ENCODE measurements around the gene IQSEC3. TPM values are rescaled to one million over a fixed set of nuclear protein-coding genes. Genes with fewer than 3 reads are reported as not detected.

The IQSEC3 gene
- total and polyA plus RNA-seq, 2 of the 13 experiments (the other 11 are each of a cell fraction or from before 2014, with no cell fraction given), result not detected

GRCh38 chr12:153080-153746 is 86.6 kb downstream of the IQSEC3 start (continued):
- TF ChIP-seq ZFAT (CRISPR knock-in tag; conservative IDR thresholded peaks at IDR 0.05), result no peak
- TF ChIP-seq TGIF2 (CRISPR knock-in tag; IDR thresholded peaks at IDR 0.05), result no peak
- no peak for TF ChIP-seq DNMT3B (CRISPR knock-in tag; conservative IDR thresholded peaks at IDR 0.05)
- no peak for TF ChIP-seq ZNF503 (CRISPR knock-in tag; IDR thresholded peaks at IDR 0.05)
- TF ChIP-seq HOXA5 (CRISPR knock-in tag; IDR thresholded peaks at IDR 0.05), result peak; percentile 66; the same call in 1 of the 2 replicates
- TF ChIP-seq KDM2A (CRISPR knock-in tag; IDR thresholded peaks at IDR 0.05; ENCODE audit: borderline replicate concordance, low read depth), result peak; percentile 75
- 0 out of 2 replicates have a peak, but pooled peaks have one; percentile 27 for TF ChIP-seq RXRA (CRISPR knock-in tag; IDR thresholded peaks at IDR 0.05)
- TF ChIP-seq SRSF4 (IDR thresholded peaks at IDR 0.05; ENCODE audit: low read depth, low read length, poor library complexity, severe bottlenecking), result no peak
- 0 out of 2 replicates have a peak, but pooled peaks have one; percentile 23 for TF ChIP-seq MEF2D (CRISPR knock-in tag; IDR thresholded peaks at IDR 0.05)
- TF ChIP-seq, protein P1, sequence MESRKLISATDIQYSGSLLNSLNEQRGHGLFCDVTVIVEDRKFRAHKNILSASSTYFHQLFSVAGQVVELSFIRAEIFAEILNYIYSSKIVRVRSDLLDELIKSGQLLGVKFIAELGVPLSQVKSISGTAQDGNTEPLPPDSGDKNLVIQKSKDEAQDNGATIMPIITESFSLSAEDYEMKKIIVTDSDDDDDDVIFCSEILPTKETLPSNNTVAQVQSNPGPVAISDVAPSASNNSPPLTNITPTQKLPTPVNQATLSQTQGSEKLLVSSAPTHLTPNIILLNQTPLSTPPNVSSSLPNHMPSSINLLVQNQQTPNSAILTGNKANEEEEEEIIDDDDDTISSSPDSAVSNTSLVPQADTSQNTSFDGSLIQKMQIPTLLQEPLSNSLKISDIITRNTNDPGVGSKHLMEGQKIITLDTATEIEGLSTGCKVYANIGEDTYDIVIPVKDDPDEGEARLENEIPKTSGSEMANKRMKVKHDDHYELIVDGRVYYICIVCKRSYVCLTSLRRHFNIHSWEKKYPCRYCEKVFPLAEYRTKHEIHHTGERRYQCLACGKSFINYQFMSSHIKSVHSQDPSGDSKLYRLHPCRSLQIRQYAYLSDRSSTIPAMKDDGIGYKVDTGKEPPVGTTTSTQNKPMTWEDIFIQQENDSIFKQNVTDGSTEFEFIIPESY (CRISPR knock-in tag; IDR thresholded peaks at IDR 0.05), result peak; percentile 66; the same call in 1 of the 2 replicates
- TF ChIP-seq, protein P2, sequence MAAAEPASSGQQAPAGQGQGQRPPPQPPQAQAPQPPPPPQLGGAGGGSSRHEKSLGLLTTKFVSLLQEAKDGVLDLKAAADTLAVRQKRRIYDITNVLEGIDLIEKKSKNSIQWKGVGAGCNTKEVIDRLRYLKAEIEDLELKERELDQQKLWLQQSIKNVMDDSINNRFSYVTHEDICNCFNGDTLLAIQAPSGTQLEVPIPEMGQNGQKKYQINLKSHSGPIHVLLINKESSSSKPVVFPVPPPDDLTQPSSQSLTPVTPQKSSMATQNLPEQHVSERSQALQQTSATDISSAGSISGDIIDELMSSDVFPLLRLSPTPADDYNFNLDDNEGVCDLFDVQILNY (CRISPR knock-in tag; conservative IDR thresholded peaks at IDR 0.05), result no peak
- TF ChIP-seq CCAR2 (optimal IDR thresholded peaks at IDR 0.05; ENCODE audit: low read depth, low read length), result no peak
- no peak for TF ChIP-seq DR1 (CRISPR knock-in tag; IDR thresholded peaks at IDR 0.05)
- no peak for TF ChIP-seq WIZ (CRISPR knock-in tag; IDR thresholded peaks at IDR 0.05)
- TF ChIP-seq MTA1 (CRISPR knock-in tag; IDR thresholded peaks at IDR 0.05; ENCODE audit: borderline replicate concordance), result no peak
- TF ChIP-seq, protein P3, sequence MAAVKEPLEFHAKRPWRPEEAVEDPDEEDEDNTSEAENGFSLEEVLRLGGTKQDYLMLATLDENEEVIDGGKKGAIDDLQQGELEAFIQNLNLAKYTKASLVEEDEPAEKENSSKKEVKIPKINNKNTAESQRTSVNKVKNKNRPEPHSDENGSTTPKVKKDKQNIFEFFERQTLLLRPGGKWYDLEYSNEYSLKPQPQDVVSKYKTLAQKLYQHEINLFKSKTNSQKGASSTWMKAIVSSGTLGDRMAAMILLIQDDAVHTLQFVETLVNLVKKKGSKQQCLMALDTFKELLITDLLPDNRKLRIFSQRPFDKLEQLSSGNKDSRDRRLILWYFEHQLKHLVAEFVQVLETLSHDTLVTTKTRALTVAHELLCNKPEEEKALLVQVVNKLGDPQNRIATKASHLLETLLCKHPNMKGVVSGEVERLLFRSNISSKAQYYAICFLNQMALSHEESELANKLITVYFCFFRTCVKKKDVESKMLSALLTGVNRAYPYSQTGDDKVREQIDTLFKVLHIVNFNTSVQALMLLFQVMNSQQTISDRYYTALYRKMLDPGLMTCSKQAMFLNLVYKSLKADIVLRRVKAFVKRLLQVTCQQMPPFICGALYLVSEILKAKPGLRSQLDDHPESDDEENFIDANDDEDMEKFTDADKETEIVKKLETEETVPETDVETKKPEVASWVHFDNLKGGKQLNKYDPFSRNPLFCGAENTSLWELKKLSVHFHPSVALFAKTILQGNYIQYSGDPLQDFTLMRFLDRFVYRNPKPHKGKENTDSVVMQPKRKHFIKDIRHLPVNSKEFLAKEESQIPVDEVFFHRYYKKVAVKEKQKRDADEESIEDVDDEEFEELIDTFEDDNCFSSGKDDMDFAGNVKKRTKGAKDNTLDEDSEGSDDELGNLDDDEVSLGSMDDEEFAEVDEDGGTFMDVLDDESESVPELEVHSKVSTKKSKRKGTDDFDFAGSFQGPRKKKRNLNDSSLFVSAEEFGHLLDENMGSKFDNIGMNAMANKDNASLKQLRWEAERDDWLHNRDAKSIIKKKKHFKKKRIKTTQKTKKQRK (IDR thresholded peaks at IDR 0.05; ENCODE audit: low read length), result no peak
- no peak for TF ChIP-seq ZNF512B (CRISPR knock-in tag; IDR thresholded peaks at IDR 0.05; ENCODE audit: borderline replicate concordance)
- peak; percentile 52; the same call in 1 of the 2 replicates for TF ChIP-seq SALL2 (CRISPR knock-in tag; IDR thresholded peaks at IDR 0.05)
